COLO668 (cell line): ENCODE results near the gene USP26.
A peak's percentile ranks its signal among the peaks of the same experiment; 100 is the strongest.
"Not testable (repeated sequence)": the region's sequence is repeated elsewhere in the genome, so short reads cannot be mapped to it uniquely, and the experiment has no call there.

Experiments used
- DNase-seq: peaks from one replicate; lab custom pipeline; 2025; ENCODE audit not compliant: unreplicated experiment; lab: John Stamatoyannopoulos, UW

USP26 gene

DNA sequence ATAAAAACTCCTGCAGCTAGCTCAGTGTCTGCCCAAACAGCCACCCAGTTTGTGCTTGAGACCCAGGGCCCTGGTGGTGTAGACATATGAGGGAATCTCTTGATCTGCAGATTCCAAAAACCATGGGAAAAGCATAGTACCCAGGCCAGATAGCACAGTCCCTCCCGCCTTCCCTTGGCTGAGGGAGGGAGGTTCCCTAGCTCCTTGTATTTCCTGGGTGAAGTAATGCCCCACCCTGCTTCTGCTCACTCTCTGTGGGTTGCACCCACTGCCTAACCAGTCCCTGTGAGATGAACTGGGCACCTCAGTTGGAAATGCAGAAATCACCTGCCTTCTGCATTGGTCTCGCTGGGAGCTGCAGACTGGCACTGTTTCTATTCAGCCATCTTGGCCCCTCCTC is 54.6 kb downstream of the USP26 start:
- DNase-seq = no peak

DNA sequence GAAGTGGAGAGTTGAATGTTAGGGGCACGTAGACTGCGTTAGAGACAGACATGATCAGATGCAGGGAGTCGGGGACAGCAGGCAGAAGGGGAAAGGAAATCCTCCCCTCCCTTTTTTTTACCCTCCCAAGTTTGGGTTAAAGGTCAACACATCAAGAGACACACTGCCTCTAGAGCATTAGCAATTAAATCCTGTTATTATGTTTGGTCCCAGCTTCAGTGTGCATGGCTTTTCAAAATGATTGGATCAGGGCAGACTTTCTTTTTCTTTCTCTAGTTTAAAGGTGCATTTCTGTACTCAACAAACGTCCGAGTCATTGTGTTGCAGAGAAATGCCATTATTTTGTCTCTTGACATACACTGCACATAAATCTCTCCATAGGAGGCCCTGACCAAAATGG is 63.9 kb downstream of the USP26 start:
- no peak for DNase-seq

DNA sequence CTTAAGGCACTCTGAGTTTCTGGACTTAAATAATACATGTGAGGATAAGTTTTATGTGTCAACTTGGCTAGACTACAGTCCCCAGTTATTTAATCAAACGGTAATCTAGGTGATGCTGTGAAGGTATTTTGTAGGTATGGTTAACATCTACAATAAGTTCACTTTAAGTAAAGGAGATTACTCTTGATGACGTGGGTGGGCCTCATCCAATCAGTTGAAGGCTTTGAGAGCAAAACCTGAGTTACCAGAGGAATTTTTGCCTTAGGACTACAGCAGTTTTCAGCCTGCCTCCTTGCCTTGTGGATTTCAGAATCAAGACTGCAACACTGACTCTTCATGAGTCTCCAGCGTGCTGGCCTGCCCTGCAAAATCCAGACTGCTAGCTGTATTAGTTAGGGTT is 78.7 kb downstream of the USP26 start:
- DNase-seq = no peak

DNA sequence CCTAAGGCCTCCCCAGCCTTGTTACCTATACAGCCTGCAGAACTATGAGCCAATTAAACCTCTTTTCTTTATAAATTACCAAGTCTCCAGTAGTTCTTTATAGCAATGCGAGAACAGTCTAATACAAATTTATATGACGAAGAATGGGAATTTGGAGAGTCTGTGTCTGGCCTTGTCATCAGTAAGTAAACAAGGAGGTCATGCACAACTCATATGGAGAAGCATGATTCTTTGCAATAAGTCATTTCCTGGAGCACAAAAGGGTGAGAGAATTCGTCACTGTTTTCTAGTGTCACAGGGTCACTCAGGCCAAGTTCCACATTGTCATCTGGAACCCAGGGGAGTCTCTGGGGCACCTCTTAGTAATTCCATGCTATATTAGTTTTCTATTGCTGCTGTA is 89.5 kb downstream of the USP26 start:
- DNase-seq = no peak

DNA sequence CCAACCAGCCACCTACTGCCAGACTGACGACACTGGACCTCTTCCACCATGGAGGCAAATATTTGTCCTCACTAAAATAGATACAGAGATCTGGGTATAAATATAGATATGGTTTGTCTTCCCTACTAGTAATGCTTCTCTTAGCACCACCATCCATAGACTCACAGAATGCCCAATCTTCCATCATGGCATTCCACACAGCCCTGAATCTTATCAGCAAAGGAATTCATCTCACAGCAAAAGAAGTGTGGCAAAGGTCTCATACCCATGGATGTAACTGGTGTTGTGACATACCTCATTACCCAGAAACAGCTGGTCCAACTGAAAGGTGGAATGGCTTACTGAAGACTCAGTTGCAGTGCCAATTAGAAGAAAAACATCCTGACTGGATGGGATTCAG is 91.3 kb downstream of the USP26 start:
- no peak for DNase-seq

DNA sequence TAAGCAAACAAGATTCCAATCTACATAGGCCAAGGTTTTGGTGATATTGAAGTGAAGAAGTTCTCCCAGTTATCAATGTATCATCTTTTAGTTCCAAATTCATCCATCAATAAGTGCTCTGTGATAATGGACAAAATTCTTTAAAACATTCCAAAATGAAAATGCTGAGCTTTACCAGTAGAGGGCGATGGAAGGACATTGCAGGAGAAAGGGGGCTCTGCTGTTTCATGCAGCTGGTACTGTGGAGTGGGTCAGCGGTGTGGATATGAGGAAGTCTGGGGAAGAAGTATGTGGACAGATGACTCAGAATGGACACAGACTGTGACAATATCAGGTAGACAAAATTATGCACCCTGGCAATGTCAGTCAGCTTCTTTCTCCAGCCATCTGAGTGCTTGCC is 91.9 kb downstream of the USP26 start:
- DNase-seq = peak; percentile 6

DNA sequence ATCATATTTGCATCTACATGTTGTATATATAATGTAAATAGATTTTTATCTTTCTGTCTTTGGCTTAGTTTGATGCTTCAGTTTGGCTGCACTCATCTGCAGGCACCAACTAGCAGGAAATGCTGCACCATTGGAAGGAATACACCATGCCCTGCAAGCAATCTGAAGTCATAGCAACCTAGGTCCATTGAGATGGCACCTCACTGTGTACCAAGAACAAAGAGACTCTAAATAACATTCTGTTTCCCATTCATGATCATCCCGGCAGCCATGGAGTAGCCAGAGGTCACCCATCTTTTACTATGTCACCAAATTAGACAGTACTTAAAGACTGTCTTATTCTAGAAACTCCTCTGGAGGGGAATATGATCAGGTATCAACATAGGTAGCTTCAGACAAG is 97.7 kb downstream of the USP26 start:
- no peak for DNase-seq

DNA sequence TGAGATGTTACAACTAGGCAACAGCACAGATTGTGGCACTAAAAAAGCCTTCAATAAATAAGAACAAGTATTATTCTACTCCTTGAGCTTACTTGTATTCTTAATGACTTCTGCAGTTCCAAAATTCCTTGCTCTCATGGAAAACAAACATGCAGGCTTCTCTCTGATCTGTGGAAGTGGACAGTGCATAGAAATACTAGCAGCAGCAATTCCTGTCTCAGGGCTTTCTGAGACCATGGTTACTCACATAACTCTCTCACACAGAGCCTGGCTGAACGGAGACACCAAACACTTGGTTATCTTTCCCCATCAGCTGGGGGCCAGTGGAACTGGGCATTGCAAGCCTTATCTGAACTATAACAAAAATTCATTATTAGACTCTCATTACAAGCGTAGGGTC is 106.1 kb downstream of the USP26 start:
- no peak for DNase-seq

DNA sequence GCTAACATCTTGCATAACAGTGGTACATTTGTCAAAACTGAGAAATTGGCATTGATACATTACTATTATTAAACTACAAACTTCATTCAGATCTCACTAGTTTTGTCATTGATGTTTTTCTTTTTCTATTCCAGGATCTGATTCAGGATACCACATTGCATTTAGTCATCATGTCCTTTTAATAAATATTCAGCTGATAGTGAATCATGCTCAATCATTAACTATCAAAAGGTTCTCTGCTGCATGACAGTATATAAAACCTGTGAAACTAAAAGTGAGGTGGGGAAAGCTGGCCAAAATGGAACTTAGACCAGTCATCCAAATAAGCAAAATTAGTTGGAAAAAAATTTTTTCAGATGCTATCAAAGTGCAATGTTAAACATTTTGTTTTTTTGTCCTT is 110.4 kb downstream of the USP26 start:
- no peak for DNase-seq

DNA sequence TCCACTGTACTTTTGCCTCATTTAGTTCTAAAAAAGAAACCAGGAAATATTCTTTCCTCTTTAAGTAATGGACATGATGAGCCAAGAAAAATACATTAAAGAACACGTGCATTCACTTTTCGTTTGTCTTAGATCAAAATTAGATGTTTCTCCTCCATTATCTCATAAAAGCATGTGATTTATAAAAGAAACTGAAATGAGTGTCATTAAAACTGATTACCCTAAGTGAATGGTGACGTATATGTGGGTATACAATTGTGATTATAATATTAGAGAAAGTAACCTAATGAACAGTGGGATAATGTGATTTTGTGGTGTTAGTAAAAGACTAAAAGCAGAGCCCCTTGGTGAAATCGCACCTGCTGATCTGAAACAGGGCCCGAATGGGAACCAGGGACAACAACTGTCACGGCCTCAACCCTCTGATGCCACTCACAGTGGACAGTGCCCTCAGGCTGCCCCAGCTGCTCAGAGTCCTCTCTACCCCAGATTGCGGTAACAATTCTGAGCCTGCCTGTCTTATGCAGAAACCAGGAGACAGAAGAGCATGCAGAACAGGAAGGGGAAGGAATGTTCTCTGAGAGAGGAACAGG is 112.8 kb downstream of the USP26 start:
- DNase-seq = no peak

DNA sequence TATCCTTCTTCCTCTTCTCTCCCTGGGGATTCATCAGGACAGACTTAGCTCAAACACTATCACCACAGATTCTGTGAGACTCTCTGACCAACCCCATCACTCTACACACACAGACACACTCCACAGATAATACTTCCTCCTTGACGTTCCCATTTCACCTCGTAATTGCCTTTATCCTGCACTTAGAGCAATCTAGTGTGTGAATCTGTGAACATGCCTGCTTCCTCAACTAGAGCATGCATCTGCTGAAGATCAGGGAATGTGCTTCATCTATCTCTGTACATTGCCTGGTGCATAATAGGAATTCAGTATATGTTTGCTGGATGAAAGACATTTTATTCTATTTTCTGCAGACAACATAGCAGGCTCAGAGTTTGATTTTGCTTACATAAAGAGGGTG is 113.4 kb downstream of the USP26 start:
- DNase-seq = no peak

DNA sequence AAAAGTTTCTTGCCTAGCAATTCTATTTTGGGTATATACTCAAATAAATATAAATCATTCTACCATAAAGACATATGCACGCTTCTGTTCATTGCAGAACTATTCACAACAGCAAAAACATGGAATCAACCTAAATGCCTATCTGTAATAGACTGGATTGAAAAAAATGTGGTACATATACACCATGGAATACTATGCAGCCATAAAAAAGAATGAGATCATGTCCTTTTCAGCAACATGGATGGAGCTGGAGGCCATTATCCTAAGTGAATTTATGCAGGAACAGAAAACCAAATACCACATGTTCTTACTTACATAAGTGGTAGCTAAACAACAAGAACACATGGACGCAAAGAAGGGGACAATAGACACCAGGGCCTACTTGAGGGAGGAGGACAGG is 116.9 kb downstream of the USP26 start:
- DNase-seq = not testable (repeated sequence)
